NCI-H1417 (cell line): ENCODE results near the gene TMEM167B.

Experiments
- DNase-seq, 3 experiments: peaks; one replicate each; lab custom pipeline; 2025; lab: John Stamatoyannopoulos, UW

The TMEM167B gene

GRCh38 chr1:109083501-109083900, 7.1 kb upstream of the TMEM167B start:
- DNase-seq: no peak

DNA sequence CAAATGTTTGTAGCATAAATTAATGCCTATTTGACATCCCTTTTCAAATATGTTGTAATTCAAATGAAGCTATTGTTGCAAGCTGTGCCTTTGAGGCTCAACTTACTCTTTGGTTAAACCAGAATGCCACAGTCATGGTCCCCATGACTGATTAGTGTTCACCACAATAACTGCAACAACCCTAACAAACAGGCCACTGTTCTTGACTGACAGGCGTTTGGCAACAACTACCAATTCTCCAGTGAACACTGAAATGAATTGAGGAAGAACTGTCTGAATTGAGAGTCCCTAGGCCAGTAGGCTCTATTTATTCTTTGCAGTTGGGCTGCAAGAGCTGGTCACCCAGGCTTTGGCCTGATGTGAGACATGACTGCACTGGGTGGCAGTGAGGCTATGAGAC, 6.6 kb upstream of the TMEM167B start:
- DNase-seq: no peak

GRCh38 chr1:109084563-109085517, 5.7 kb upstream of the TMEM167B start:
- DNase-seq: no peak

- peak in 2 of 3 experiments; percentile 13 to 87 for DNase-seq
Observed at GRCh38 chr1:109089242-109090015, 1.1 kb upstream of the TMEM167B start.

GRCh38 chr1:109091078-109091838, 694 bp downstream of the TMEM167B start:
- peak in 2 of 3 experiments; percentile 63 to 67 for DNase-seq

DNA sequence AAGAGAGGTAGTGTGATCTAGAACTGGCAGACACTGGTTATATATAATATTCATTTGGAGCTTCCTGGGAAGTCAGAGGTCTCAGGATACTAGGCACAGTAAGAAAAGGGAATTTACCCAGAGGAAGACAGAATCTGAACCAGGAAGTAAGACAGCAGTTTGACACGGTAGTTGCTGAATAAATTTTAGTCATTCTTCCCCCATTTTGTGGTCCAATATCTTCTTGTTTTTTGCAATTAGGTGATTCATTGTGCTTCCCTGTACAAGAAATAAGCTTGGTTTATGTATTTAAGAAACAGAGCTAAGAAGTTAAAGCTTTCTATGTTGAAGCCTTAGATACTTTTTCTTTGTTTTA, 1.3 kb downstream of the TMEM167B start:
- no peak for DNase-seq

DNA sequence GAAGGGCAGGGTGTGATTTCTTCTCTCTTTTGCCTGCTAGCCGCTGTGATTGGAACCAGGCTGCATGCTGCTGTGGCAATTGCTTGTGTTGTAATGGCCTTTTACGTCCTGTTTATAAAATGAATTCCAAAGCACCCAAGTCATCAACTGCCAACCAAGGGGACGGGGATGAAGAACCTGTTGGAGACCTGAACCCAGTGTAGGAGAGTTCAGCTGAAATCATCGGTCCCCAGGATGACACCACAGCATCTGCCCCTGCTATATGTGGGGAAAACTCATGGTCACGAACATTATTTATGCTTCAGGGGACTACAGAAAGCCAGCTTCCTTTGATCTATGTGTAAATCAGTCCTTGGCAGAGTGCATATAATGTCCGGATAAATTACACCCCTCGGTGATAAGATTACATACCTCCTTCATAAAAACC, 3.8 kb downstream of the TMEM167B start:
- DNase-seq: no peak

DNA sequence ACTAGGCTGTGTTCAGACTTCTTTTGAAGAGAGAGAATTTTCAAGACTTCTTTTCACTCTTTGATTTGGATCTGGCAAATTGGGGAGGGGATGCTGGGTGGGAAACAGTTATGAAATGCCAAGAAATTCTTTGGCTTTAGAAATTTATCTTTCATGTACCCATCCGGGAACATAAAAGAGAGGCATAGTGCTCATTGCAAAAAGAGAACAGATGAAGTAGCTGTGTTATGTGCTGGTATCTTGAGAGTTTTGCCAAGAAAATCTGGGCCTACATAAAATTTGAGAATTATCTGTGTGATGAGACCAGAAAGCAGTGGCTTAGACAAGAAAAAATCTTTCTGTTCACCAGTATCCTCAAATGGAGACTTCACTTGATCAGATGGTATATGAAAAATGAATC, 4.3 kb downstream of the TMEM167B start:
- DNase-seq: no peak

DNA sequence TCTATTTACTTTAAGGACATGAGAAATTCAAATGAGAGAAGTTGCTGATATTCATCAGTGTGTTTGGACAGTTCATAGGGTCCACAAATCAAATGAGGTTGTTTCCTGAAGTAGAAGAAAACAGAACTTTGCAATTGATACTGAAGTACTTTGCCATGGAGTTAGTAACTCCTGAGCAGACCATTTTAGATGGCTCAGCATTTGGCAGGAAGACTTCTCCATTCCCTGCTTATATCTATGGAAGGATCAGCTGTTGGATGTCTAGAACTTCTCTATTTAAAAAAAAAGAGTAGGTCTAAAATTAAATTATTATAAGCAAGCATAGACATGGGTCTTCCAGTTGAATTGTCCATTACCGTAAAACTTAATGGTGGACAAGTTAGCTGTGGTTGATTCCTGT, 5.1 kb downstream of the TMEM167B start:
- no peak for DNase-seq

- no peak for DNase-seq
Observed at GRCh38 chr1:109096120-109096519, 5.6 kb downstream of the TMEM167B start.

- DNase-seq: peak; percentile 96 to 99 (median 97)
Observed at GRCh38 chr1:109099938-109100773, 9.6 kb downstream of the TMEM167B start.

DNA sequence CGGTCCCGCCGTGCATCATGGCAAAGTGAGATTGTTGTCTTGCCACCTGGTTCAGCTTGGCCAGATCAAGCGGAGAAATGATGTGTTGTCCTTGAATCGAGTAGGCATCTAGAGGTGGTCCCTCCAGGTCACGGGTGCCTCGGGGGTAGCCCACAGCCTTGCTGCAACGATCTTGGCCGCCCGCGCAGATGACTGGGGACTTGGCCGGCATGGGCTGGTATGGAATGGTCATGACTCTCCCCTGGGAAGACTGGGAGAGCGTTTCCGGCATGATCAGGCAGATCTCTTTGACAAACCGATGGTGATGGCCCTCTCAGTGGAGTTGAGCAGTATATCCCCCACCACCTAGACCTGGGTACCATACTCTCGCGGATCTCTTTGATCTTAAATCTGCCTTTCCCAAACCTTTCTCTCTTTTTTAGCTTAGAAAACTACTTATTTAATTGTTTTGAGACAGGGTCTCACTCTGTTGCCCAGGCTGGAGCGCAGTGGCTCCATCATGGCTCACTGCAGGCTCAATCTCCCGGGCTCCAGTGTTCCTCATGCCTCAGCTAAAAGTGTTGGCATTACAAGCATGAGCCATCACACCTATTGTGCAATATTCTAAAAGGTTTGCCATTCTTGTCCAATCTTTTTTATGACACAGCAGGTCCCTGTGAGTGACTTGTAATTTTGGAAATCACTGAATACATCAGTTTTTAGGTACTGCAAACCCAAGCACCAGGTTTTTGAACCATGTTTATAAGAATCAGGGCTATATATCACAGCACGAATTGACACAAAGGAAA, 14.0 kb downstream of the TMEM167B start:
- DNase-seq: no peak

DNA sequence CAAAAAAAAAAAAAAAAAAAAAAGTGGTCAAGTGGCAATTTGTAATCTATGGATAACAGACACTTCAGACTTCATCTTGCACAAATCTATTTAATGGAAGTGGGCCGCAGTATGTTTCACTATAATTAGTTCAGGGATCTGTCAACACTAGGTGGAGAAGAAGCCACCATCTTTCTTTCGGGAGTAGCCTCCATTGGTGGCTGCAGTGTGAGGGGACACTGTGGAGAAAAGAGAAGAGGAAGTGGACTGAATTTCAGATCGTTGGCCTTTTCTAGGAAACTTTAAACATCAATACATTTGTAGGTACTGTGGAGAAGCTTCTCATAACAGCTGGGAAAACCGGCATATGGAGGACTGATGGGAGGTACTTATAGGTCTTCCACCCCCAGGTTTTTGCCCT, 15.3 kb downstream of the TMEM167B start:
- DNase-seq: no peak

DNA sequence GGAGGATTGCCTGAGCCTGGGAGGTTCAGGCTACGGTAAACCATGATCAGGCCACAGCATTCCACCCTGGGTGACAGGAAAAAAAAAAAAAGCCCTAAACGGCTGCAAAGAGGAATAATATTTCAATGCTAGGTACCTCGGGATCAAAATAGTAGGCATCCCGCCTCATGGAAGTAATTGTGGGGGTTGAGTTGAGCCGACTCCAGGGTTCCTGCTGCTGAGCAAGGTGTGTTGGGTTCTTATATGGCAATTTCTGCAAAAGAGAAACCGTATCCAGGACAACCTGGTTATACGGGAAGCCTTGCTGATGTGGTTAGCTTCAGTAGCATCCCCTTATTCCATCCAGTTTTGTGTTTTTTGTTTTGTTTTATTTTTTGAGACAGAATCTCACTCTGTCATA, 17.2 kb downstream of the TMEM167B start:
- no peak for DNase-seq

GRCh38 chr1:109109906-109110305, 19.3 kb downstream of the TMEM167B start:
- no peak for DNase-seq

- DNase-seq: no peak
Observed at GRCh38 chr1:109111386-109112055, 21.0 kb downstream of the TMEM167B start.

DNA sequence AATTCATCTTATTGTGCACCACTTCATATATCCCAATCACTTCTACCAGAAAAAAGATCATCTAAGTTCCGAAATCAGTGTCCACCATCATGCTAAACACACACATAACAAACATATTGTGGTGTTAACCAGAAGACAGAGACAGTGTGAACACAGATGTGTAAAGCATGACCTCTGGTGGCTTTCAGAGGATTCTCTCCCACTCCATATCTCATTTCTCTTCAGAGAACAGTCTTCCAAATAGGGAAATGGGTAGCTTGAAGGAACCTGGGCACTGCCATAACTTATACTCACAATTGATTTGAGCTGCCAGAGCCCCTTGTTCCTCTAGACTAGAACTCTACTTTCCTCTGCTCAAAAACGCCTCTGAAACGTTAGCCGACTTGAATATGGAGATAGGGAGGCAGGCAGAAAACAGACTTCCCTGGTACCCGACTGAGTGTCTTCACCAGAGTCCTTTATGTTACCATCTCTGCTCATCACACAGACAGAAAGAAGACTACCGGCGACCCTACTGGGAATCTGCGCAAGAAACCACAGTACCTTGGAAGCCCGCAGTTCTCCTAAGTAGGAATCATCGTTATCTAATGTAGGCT, 21.6 kb downstream of the TMEM167B start:
- peak in 2 of 3 experiments; percentile 38 to 72 for DNase-seq

GRCh38 chr1:109112652-109113285, 22.2 kb downstream of the TMEM167B start:
- peak; percentile 93 to 97 (median 93) for DNase-seq
